Measurements from ENCODE around the gene OR6K6.
A peak's percentile ranks its signal among the peaks of the same experiment; 100 is the strongest.

OR6K6 gene

GRCh38 chr1:158754420-158754819, at the start of gene OR6K6:
Gene OR6K6, plus strand, starts transcription at chr1:158754720. Its CDS starts 168 bp downstream, at chr1:158754888.
- no peak for DNase-seq

DNA sequence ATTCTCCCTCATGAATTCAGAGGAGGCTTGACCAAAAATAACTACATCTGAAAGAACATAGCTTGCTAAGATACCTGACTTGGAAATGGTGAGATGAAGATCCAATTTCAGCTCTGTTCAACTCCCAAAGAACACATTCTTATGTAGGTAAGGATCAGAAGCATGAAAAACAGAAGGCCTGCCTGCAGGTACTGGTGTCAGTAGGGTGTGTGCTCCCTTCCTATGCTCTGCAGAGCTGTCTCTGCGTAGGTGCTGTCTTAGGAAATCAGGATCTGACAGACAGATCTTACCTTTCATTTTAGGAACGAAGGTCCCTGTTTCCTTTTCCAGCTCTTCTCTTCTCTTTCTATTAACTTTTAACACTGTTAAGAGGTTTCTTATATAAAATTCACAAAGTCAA, 48.4 kb upstream of the OR6K6 start:
- no peak for DNase-seq
- intact Hi-C loops (cut with DNase I) = no loop called here

More at GRCh38 chr1:158754420-158754819, at the start of gene OR6K6:
- intact Hi-C loops (cut with DNase I) = no loop called here

DNA sequence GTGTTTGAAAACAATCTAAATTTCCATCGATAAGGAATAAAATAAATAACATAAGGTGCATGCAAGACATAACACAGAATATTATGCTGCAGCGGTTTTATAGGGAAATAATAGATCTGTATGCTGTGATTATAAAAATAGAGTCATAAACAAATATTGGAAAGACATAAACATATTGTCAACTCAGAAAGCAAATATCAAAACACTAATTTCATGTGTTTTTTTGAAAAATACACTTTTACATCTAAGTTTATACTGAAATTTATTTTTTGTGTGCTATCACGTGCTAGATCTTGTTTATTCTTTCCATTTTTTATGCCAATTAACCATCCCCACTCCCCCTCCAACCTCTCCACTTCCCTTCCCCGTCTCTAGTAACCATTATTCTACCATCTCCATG, 43.4 kb upstream of the OR6K6 start:
- intact Hi-C loops (cut with DNase I) = no loop called here
- no peak for DNase-seq

DNA sequence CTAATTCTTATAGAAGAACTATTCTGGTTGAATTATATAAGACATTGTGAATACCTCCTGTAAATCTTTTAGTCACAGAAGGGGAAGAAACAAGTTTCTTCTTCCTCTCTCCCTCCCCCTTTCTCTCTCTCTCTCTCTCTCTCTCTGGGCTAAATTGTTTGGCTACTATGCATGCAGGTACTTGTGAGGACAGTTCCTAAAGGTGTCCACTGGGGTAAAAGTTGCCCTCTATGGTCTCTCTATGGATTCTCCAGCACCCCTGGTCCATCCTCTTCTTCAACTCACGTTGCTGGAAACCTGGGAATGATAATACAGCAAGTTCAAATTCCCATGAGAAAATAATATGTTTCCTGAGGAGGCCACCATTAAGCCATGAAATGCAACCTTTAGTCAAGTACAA, 39.8 kb upstream of the OR6K6 start:
- intact Hi-C loops (cut with DNase I) = no loop called here
- no peak for DNase-seq

- no peak for DNase-seq
- intact Hi-C loops (cut with DNase I) = no loop called here
Observed at GRCh38 chr1:158716335-158716734, 38.2 kb upstream of the OR6K6 start.

DNA sequence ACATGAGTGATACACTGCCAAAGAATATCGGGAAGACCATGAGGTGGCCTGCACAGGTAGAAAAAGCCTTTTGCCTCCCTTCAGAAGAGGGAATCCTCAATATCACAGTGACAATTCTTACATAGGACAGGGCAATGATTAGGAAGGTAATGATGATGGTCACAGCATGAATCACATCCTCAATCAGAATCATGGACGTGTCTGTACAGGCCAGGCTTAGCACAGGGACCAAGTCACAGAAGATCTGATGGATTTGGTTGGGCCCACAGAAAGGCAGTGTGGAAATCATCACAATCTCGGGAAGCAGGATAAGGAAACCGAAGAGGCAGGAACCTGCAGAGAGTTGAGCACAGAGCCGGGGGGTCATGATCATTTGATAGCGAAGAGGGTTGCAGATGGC, 37.2 kb upstream of the OR6K6 start:
- intact Hi-C loops (cut with DNase I) = no loop called here
- DNase-seq = no peak

DNA sequence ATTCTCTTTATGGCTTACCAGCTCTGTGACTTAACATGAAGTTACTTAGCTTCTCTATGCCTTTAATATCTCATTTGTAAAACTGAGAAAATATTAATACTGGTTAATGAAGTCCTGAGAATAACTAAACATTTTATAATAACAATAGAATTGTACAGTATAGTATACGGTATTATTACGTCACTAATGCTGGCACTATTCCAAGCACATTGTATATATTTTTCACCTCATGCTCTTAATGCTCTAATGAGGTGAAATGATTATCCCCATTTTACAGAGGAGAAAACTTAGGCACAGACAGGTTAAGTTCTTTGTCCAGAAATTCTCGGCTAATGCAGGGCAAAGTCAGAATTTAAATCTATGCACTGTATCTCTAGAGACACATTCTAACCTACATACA, 34.9 kb upstream of the OR6K6 start:
- intact Hi-C loops (cut with DNase I) = no loop called here
- DNase-seq = no peak

DNA sequence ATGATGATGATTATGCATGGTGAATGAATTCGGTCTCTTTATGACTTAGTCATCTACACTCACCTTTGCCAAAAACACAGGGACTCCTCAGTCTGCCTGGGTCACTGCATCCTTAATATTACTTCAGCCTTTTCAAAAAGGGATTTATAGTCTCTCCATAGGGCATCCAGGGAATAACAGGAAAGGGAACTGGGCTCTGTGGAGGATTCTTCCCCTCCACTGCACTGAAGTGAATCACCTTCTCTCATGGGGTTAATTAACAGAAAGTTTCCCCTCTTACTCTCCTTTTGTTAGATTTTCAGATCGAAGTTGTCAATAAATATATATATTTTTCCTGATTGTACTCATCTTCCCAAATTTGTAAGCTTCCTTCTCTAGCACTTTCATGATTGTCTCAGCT, 33.9 kb upstream of the OR6K6 start, which contains the start of gene OR6K3:
OR6K3 (minus strand) TSS at position 101 of the 400 bp plus-strand sequence. CDS start 2,605 bp downstream, outside the sequence.
- intact Hi-C loops (cut with DNase I) = no loop called here

GRCh38 chr1:158724442-158724841, 30.1 kb upstream of the OR6K6 start:
- intact Hi-C loops (cut with DNase I) = no loop called here
- no peak for DNase-seq

More for the DNA sequence above, 33.9 kb upstream of the OR6K6 start, which contains the start of gene OR6K3:
- no peak for DNase-seq

GRCh38 chr1:158728510-158729225, 25.9 kb upstream of the OR6K6 start:
- intact Hi-C loops (cut with DNase I) = no loop called here
- no peak for DNase-seq

- DNase-seq = no peak
- intact Hi-C loops (cut with DNase I) = no loop called here
Observed at GRCh38 chr1:158730453-158730852, 24.1 kb upstream of the OR6K6 start.

- no peak for DNase-seq
- intact Hi-C loops (cut with DNase I) = no loop called here
Observed at GRCh38 chr1:158731707-158732106, 22.8 kb upstream of the OR6K6 start.

DNA sequence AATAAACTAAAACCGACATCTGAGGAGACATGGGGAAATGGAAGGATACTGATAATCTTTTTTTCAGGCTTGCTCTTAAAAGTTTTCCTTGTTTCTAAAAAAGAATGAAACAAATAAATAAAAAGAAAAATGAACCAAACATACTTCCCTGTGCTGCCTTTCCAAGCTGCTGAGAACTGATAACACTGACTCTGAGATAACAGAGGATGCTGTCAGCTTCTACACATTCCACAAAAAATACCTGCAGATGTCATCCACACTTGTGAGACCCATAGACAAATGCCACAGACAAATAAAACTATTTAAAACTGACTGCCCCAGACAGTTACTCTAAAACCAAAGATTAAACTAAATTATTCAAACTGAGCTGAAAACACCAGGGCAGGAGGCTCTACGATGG, 22.0 kb upstream of the OR6K6 start:
- intact Hi-C loops (cut with DNase I) = no loop called here

GRCh38 chr1:158735848-158736247, 18.7 kb upstream of the OR6K6 start:
- DNase-seq = no peak
- intact Hi-C loops (cut with DNase I) = no loop called here

More for the DNA sequence above, 22.0 kb upstream of the OR6K6 start:
- DNase-seq = no peak

- intact Hi-C loops (cut with DNase I) = no loop called here
- DNase-seq = peak in 2 of 10 donors; percentile 52 to 58
Observed at GRCh38 chr1:158752155-158752712, 2.3 kb upstream of the OR6K6 start.

GRCh38 chr1:158771950-158772866, 17.7 kb downstream of the OR6K6 start, which contains the start of gene OR6N1:
Gene OR6N1, minus strand, starts transcription at chr1:158772195. Its CDS starts 5,513 bp downstream, at chr1:158766682.
- intact Hi-C loops (cut with DNase I) = no loop called here
- DNase-seq = no peak

- intact Hi-C loops (cut with DNase I) = no loop called here
- DNase-seq = no peak
Observed at GRCh38 chr1:158781104-158781503, 26.6 kb downstream of the OR6K6 start, which contains the start of gene OR6N2. Gene OR6N2, minus strand, starts transcription at chr1:158781204. Its CDS starts 3,569 bp downstream, at chr1:158777635.

- DNase-seq = no peak
- intact Hi-C loops (cut with DNase I) = no loop called here
Observed at GRCh38 chr1:158793604-158794003, 39.1 kb downstream of the OR6K6 start.

GRCh38 chr1:158794247-158794646, 39.7 kb downstream of the OR6K6 start:
- intact Hi-C loops (cut with DNase I) = no loop called here

GRCh38 chr1:158798531-158798930, 44.0 kb downstream of the OR6K6 start:
- intact Hi-C loops (cut with DNase I) = no loop called here
- no peak for DNase-seq

More at GRCh38 chr1:158794247-158794646, 39.7 kb downstream of the OR6K6 start:
- DNase-seq = no peak

DNA sequence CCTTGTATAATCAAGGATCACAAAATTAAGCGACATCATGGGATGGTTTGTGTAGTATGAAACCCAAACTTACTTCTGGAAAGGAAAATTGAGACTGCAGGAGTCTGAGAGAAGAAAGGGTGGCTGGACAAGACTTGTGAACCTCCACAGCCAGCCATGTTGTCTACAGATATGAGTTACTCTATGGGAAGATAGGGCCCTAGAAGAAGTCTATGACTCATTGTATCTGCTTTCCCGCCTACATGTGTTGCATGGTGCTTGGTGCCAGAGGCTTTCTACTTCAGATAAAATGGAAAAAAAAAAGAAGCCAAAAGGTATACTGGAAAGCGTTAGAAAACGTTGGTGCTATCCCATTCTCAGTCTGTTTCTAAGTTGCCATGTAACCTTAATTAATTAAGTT, 45.2 kb downstream of the OR6K6 start:
- DNase-seq = no peak

More for the DNA sequence above, 45.2 kb downstream of the OR6K6 start:
- intact Hi-C loops (cut with DNase I) = no loop called here
